Fibroblast of the aortic adventitia (primary cell): ENCODE measurements around the gene ARID1B. TPM values are rescaled to one million over a fixed set of nuclear protein-coding genes. Genes with fewer than 3 reads are reported as not detected.

Experiments used
- DNase-seq: peaks from one replicate; pipeline ENCODE4 v3.0.0-alpha.2; 2010; ENCODE audit warnings: low read depth
- H3K4me3 ChIP-seq: 2 replicates; pipeline ENCODE4 v1.5.1; 2011; ENCODE audit warnings: low read depth, mild to moderate bottlenecking, control low read depth, low read length, moderate library complexity
- total RNA-seq: library from RNA; depleted of rRNA; stranded (reverse); fragments of >200 nt; gene quantifications from 2 replicates; pipeline ENCODE4 v1.2.3, GENCODE V29; 2012; ENCODE audit warnings: low replicate concordance
- TF ChIP-seq, protein P1 (sequence below): IDR thresholded peaks from 2 replicates; pipeline ENCODE4 v1.5.1; 2011; ENCODE audit warnings: mild to moderate bottlenecking, low read length, control low read depth, inconsistent platforms; ENCODE audit not compliant: insufficient read depth

ARID1B gene
- total RNA-seq, 1 donor: 55.9 TPM

DNA sequence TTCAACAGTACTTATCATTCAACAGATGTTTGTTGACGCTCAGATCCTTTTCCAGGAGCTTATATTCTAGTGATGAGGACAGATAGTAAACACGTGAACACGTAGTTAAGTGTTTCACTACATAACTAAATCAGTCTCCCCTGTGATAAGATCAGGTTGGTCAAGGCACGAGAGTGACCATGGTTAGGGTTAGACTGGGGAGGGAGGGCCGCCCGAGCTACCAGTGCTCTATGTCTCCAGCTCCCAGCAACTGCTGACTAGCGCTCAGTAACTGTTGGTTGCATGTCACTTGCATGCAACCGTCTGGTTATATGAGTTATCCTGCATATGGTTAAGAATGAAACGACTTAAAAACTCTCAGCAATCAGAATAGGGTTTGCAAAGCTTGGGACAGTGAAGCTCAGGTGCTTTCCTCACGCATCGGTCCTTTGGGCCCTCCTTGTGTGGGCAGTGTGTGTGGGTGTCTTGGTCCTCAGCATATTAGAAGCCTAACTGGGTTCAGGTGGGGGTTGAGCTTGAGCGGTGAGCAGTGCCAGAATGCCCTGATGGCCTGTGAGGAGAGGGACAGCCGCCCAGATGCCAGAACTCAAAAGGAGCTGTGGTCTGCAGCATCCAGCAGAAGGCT, 120.8 kb downstream of the ARID1B start:
- TF ChIP-seq, protein P1, sequence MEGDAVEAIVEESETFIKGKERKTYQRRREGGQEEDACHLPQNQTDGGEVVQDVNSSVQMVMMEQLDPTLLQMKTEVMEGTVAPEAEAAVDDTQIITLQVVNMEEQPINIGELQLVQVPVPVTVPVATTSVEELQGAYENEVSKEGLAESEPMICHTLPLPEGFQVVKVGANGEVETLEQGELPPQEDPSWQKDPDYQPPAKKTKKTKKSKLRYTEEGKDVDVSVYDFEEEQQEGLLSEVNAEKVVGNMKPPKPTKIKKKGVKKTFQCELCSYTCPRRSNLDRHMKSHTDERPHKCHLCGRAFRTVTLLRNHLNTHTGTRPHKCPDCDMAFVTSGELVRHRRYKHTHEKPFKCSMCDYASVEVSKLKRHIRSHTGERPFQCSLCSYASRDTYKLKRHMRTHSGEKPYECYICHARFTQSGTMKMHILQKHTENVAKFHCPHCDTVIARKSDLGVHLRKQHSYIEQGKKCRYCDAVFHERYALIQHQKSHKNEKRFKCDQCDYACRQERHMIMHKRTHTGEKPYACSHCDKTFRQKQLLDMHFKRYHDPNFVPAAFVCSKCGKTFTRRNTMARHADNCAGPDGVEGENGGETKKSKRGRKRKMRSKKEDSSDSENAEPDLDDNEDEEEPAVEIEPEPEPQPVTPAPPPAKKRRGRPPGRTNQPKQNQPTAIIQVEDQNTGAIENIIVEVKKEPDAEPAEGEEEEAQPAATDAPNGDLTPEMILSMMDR: no peak
- no peak overlapping the region for H3K4me3 ChIP-seq
- no peak for DNase-seq

DNA sequence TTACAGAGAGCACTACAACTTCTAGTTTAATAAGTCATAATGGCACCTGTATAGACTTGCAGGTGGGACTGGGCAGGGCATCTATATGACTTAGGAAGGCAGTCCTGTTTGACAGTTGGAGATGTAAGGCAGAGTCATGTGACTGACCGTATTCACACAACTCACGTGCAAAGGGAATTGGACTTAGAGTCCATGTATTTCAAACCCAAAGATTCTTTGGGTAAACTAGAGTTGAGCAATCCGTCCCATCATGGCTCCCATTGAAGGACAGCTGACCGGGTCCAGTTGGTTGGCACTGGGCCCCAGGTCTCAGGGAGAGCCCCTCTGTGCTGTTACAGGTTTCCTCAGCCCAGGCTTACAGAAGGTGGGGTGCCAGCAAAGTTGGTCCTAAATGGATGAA, 121.9 kb downstream of the ARID1B start:
- H3K4me3 ChIP-seq: no peak overlapping the region
- TF ChIP-seq, protein P1: no peak
- DNase-seq: no peak

DNA sequence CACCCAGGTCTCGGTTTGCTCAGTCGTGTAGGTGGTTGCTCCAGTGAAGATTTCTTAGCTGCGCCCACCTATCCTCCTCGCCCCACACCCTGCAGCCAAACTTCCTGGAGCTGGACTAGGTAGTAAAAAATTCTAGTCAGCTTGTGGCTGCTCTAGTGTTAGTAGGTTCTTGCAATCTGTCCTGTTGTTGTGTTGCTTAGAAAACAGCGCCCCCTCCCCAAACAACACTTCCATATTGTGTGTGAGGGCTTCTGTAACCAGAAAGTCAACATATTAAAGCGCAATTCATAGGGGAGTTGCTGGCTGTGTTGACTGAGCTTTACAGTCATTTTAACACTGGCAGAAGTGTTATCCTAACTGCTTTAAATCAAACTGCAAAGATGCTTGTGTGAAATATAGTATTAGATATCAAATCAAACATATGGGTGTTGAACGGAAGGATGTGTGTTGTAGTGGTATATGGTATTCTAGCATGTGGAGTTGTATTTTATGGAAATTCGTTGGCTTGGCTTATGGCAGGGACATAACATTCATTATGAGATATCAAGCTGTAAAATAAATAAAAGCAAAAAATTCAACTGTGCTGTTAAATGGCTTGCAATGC, 122.5 kb downstream of the ARID1B start:
- H3K4me3 ChIP-seq: no peak overlapping the region
- TF ChIP-seq, protein P1: no peak
- DNase-seq: no peak

DNA sequence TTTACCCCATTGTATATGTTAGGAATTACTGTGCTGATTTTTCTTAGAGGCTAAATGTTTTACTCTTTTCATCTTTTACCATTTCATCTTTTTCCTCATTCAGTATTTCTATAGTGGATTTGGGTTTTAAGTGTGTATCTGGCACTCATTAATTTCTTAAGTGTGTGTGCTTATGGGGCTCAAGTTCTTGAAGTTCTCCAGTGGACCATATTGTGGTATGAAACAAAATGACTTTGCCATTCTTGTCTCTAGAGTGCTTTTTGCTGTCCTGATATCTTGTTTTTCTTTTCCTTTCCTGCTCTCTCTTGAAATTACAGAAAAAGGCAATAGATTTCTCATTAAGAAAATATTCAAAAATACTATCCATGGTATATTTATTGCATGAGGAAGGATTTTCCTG, 123.1 kb downstream of the ARID1B start:
- TF ChIP-seq, protein P1: no peak
- DNase-seq: no peak
- no peak overlapping the region for H3K4me3 ChIP-seq

DNA sequence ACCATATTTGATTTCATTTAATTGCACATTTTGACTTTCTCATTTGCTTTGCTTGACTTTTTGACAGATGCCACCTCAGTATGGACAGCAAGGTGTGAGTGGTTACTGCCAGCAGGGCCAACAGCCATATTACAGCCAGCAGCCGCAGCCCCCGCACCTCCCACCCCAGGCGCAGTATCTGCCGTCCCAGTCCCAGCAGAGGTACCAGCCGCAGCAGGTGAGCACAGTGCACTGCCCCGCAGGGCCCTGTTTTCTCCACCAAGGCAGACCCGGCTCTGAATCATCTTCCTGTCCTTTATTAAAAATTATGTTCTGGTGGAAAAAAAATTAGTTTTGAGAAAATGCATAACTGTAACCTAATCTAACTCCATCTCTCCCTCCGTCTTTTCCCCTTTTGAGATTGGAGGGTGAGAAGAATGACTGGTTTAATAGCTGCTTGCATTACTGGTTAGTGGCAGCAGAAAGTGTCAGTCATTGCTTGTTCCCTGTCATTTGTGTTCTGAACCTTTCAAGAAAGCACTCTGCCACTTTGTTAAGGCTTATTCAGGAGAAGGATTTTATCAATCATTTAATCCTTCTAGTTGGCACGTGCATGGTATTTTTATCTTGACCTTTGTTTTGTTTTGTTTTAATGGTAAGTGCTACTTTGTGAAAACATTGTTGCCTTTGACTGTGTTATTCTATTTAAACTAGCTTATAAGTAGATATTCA, 124.3 kb downstream of the ARID1B start:
- DNase-seq: no peak
- no peak overlapping the region for H3K4me3 ChIP-seq
- TF ChIP-seq, protein P1: no peak

DNA sequence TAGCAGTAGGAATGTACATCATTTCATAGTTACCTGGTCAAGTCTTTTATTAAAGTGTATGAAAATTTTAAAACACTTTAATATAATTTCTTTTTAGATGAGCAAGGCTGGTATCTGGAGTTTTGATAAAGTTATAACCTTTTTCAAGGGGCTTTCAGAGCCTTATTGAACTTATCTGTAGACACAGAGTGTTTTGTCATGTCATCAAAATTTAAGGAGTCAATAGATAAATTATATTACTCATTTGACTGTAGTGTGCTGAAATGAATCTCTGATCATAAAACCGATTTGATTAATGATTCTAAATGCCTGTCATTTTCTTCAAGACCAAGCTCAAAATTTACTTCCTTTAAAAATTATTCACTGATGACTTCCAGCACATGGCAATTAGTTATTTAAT, 125.6 kb downstream of the ARID1B start:
- TF ChIP-seq, protein P1: no peak
- H3K4me3 ChIP-seq: no peak overlapping the region

More for the DNA sequence above, 125.6 kb downstream of the ARID1B start:
- DNase-seq: no peak
